ENCODE results near the gene HGF. TPM values are rescaled to one million over a fixed set of nuclear protein-coding genes. Genes with fewer than 3 reads are reported as not detected.
A peak's percentile ranks its signal among the peaks of the same experiment; 100 is the strongest.

HGF gene
- total RNA-seq, 4 donors from 2014 or later = 5.0 to 13.4 (median 5.6) TPM

DNA sequence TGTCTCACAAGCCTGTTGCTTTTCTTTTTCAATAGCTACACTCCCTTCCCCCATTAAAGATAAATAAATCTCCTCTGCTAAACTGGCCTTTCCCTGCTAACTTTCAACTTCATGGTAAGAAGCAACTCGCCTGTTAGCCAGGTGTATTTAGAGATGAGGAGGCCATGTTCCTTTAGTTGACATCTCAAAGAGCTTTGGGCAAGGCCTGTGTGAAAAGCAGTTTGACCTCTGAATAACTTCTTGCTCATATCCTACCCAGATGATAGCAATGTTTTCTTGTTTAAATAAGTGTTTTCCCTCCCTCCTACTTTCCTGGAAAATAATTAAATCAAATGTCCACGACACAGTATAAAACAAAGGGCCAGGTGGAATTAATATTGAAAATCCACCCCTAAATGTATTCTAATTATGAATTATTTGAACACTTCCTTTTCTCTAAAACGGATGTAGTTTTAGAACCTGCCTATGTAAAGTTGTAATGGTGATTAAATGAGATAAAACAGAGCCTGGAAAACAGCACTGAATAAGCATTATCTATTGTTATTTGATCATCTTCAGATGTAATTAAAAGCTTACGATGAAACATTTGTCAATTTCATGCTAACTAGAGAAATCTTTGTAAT, 78.5 kb downstream of the HGF start:
- TF ChIP-seq, protein P1, sequence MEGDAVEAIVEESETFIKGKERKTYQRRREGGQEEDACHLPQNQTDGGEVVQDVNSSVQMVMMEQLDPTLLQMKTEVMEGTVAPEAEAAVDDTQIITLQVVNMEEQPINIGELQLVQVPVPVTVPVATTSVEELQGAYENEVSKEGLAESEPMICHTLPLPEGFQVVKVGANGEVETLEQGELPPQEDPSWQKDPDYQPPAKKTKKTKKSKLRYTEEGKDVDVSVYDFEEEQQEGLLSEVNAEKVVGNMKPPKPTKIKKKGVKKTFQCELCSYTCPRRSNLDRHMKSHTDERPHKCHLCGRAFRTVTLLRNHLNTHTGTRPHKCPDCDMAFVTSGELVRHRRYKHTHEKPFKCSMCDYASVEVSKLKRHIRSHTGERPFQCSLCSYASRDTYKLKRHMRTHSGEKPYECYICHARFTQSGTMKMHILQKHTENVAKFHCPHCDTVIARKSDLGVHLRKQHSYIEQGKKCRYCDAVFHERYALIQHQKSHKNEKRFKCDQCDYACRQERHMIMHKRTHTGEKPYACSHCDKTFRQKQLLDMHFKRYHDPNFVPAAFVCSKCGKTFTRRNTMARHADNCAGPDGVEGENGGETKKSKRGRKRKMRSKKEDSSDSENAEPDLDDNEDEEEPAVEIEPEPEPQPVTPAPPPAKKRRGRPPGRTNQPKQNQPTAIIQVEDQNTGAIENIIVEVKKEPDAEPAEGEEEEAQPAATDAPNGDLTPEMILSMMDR (IDR thresholded peaks at IDR 0.05) = no peak
- no peak for TF ChIP-seq POLR2AphosphoS5 (IDR thresholded peaks at IDR 0.05)
- no peak for TF ChIP-seq POLR2A (IDR thresholded peaks at IDR 0.05; ENCODE audit: low read depth)
- TF ChIP-seq EP300 (IDR thresholded peaks at IDR 0.05) = no peak
- Histone ChIP-seq H3K27me3 (no peaks in the 10 kb centered on the region), H3K9me3 (no peaks in the 10 kb centered on the region), H3K4me3 (no peak overlapping the region), H3K27ac (replicated peaks in 1 of 4) (no peak overlapping the region), H3K36me3 (no peaks in the 10 kb centered on the region), H3K4me1 (peaks cover 0 to 16% (median 11%) of the 10 kb centered on the region in 4 donors)
- intact Hi-C loops (cut with DNase I) = no loop called here
- DNase-seq (ENCODE audit: extremely low spot score) = no peak
- WGBS = 65% methylated on average over 4 of the region's 4 CpGs

DNA sequence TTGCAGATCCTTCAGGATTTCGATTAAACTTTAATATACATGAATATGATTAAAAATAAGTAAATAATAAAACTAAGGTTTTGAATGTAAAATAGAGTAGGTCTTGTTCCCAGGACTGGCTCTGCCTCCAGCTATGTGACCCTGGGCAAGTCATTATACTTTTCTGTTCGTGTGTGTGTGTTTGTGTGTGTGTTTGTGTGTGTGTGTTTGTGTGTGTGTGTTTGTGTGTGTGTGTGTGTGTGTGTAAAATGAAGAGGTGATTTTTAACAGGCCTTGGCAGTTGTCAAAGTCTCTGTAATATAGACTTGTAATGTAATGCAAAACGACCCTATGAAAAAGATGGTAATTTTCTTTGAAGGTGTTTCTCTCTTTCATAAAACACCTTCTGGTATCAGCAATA, 79.2 kb downstream of the HGF start:
- Histone ChIP-seq H3K27ac (replicated peaks in 1 of 4) (no peak overlapping the region), H3K4me1 (peaks cover 0 to 22% (median 11%) of the 10 kb centered on the region in 4 donors), H3K36me3 (no peaks in the 10 kb centered on the region), H3K4me3 (no peak overlapping the region), H3K27me3 (no peaks in the 10 kb centered on the region), H3K9me3 (no peaks in the 10 kb centered on the region)
- WGBS = 83% methylated on average over 3 of the region's 3 CpGs
- intact Hi-C loops (cut with DNase I) = no loop called here
- DNase-seq (ENCODE audit: extremely low spot score) = no peak
- TF ChIP-seq, protein P1 (IDR thresholded peaks at IDR 0.05) = no peak
- no peak for TF ChIP-seq POLR2AphosphoS5 (IDR thresholded peaks at IDR 0.05)
- TF ChIP-seq POLR2A (IDR thresholded peaks at IDR 0.05; ENCODE audit: low read depth) = no peak
- no peak for TF ChIP-seq EP300 (IDR thresholded peaks at IDR 0.05)

DNA sequence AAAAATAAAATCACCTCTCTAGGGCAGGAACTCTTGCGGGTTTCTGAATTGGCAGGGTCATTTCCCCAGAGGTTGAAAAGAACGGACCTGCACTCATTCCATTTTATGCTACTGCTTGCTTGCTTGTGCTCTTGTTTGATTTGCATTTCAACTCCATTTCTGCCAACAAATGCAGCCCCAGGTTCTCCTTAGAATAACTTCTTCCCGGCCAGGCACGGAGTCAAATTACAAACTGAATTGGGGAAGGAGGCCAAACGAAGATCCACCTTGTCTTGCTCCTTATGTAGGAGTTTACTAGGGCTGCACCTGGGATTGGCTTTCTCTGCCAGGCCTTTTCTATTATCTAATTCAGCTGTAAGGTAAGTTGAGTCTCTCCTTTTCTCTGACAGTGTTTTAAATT, 79.6 kb downstream of the HGF start:
- intact Hi-C loops (cut with DNase I) = no loop called here
- peaks cover 0 to 26% (median 15%) of the 10 kb centered on the region in 4 donors for H3K4me1 ChIP-seq
- TF ChIP-seq POLR2AphosphoS5 (IDR thresholded peaks at IDR 0.05) (no peak), EP300 (IDR thresholded peaks at IDR 0.05) (no peak), POLR2A (IDR thresholded peaks at IDR 0.05; ENCODE audit: low read depth) (no peak)
- TF ChIP-seq, protein P1 (IDR thresholded peaks at IDR 0.05) = no peak
- no peak overlapping the region for H3K4me3 ChIP-seq
- DNase-seq (ENCODE audit: extremely low spot score) = no peak
- peak overlapping the region in 1 of 4 donors; percentile 45 for H3K27ac ChIP-seq (replicated peaks in 1 of 4)
- H3K9me3 ChIP-seq = no peaks in the 10 kb centered on the region
- 25% methylated on average over 5 of the region's 5 CpGs for WGBS
- H3K36me3 ChIP-seq = no peaks in the 10 kb centered on the region
- no peaks in the 10 kb centered on the region for H3K27me3 ChIP-seq

DNA sequence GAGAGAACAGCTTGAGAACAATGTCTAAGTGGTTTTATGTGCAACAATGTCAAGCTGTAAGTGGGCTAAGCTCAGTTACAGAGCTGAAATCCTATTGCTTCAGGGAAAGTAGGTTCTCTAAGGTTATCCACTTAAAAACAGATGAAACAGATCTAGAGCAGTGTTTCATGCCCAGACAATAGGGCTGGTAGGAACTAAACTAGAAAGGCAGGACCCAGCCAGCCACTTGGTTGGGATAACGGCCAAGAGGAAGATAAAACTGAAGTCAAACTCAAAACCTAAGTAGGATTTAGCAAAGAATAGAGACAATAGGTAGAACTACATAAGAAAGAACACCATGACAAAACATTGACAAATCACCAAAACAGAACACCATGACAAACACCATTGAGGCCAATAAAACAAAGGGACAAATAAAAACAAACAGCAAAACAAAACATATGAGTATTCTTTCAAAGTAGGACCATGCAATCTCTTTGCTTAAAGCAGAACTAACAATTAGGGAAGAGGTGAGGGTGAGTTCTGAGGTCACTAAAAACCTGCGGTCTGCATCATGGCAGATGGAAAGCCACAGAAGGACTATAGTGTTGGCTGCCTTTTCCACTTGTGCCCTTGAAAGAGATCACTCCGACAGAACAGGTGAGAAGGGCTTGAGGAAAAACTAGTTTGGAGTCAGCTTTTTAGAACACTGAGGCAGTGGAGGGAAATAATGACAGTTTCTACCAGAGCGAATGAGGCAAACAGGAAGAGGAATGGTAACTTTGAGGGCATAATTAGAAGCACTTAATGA, 81.0 kb downstream of the HGF start:
- Histone ChIP-seq H3K4me1 (peaks cover 0 to 39% (median 27%) of the 10 kb centered on the region in 4 donors), H3K9me3 (no peaks in the 10 kb centered on the region), H3K27ac (replicated peaks in 1 of 4) (no peak overlapping the region), H3K27me3 (no peaks in the 10 kb centered on the region), H3K4me3 (no peak overlapping the region), H3K36me3 (no peaks in the 10 kb centered on the region)
- no peak for TF ChIP-seq POLR2A (IDR thresholded peaks at IDR 0.05; ENCODE audit: low read depth)
- TF ChIP-seq, protein P1 (IDR thresholded peaks at IDR 0.05) = no peak
- TF ChIP-seq EP300 (IDR thresholded peaks at IDR 0.05) = no peak
- TF ChIP-seq POLR2AphosphoS5 (IDR thresholded peaks at IDR 0.05) = no peak
- whole genome bisulfite sequencing = 89% methylated on average over 4 of the region's 4 CpGs
- no peak for DNase-seq (ENCODE audit: extremely low spot score)
- intact Hi-C loops (cut with DNase I) = no loop called here
